RWPE1 (cell line): ENCODE data around the gene ADGRL3.

Source experiments
- CTCF ChIA-PET: fragments of 350-600 bp; sonication (Branson Sonifier 250); formaldehyde crosslinking; extraction: SDS; loops from one replicate; lab custom pipeline; 2021; lab: Yijun Ruan, JAX
- POLR2A ChIA-PET: fragments of 400-600 bp; formaldehyde crosslinking; extraction: SDS; loops from one replicate; lab custom pipeline; 2020; ENCODE audit warnings: antibody characterized with exemption; ENCODE audit not compliant: low non-redundant PET; lab: Yijun Ruan, JAX
- DNase-seq: peaks from one replicate; pipeline ENCODE4 v3.0.0; 2012; ENCODE audit warnings: low spot score
- H3K27ac ChIP-seq: fragments of 450-650 bp; 2 replicates; pipeline ENCODE4 v1.5.1; 2017
- TF ChIP-seq, protein P1 (sequence below): fragments of 450-650 bp; conservative IDR thresholded peaks from 2 replicates; pipeline ENCODE4 v1.5.1; 2017; ENCODE audit warnings: low read depth, mild to moderate bottlenecking

ADGRL3 gene

DNA sequence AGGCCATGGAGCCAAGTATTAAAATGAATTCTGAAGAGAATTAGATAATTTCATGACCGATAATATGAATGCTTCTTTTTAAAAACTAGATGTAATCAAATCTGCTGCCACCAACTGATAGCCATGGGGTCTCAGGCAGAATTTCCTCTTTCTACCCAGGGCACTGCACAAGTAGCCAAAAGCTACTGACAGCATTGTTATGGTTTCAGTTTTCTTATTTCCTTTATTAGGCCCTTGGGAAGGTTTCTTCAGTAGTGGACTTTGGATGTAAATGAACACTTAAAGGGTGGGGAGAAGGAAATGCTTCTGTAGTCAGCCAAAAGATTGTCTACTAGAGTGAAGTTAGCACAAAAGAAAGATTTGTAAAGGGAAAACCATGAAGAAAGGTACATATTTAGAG lies 686.0 kb downstream of the ADGRL3 start:
- TF ChIP-seq, protein P1, sequence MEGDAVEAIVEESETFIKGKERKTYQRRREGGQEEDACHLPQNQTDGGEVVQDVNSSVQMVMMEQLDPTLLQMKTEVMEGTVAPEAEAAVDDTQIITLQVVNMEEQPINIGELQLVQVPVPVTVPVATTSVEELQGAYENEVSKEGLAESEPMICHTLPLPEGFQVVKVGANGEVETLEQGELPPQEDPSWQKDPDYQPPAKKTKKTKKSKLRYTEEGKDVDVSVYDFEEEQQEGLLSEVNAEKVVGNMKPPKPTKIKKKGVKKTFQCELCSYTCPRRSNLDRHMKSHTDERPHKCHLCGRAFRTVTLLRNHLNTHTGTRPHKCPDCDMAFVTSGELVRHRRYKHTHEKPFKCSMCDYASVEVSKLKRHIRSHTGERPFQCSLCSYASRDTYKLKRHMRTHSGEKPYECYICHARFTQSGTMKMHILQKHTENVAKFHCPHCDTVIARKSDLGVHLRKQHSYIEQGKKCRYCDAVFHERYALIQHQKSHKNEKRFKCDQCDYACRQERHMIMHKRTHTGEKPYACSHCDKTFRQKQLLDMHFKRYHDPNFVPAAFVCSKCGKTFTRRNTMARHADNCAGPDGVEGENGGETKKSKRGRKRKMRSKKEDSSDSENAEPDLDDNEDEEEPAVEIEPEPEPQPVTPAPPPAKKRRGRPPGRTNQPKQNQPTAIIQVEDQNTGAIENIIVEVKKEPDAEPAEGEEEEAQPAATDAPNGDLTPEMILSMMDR = no peak
- DNase-seq = no peak
- no peak overlapping the region for H3K27ac ChIP-seq
- ChIA-PET POLR2A (no interaction called here), CTCF (interaction anchor here (0.7 kb wide), 1 partner anchor 659 kb away, joined by 3 read pairs; no protein-coding TSS in a partner anchor)

DNA sequence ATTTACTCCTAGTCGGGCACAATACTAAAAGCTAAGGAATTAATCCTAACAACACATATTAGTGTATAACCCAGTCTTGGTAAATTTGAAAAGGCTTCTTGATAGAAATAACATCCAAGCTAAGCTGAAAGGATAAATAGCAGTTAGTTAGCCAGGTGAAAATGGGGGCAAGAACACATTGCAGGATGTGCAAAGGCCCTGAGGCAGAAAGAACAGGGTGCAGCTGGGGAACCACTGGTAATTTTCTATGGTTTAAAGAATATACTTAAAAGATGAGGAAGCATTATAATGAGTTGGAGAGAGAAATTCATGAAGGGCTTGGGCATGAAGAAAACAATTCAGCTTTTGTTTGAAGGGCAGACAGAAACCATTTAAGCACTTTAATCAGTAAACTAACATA lies 689.0 kb downstream of the ADGRL3 start:
- ChIA-PET CTCF (interaction anchor here (0.7 kb wide), 1 partner anchor 34 kb away, joined by 3 read pairs; no protein-coding TSS in a partner anchor), POLR2A (no interaction called here)
- H3K27ac ChIP-seq = no peak overlapping the region
- no peak for DNase-seq
- TF ChIP-seq, protein P1 = no peak

DNA sequence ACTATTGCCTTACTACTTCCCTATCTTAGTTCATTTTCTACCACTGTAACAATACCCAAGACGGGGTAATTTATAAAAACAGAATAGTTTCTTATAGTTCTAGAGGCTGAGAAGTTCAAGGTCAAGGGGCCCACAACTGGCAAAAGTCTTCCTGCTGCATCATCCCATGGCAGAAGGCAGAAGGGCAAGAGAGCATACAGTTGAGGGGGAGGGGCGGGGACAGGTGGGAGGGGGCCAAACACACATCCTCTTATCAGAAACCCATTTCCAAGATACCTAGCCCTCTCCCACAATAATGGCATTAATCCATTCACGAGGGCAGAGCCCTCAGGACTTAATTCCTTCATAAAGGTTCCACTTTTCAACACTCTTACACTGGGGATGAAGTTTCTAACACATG lies 690.2 kb downstream of the ADGRL3 start:
- no peak overlapping the region for H3K27ac ChIP-seq
- DNase-seq = no peak
- TF ChIP-seq, protein P1 = no peak
- ChIA-PET POLR2A (no interaction called here), CTCF (no interaction called here)

DNA sequence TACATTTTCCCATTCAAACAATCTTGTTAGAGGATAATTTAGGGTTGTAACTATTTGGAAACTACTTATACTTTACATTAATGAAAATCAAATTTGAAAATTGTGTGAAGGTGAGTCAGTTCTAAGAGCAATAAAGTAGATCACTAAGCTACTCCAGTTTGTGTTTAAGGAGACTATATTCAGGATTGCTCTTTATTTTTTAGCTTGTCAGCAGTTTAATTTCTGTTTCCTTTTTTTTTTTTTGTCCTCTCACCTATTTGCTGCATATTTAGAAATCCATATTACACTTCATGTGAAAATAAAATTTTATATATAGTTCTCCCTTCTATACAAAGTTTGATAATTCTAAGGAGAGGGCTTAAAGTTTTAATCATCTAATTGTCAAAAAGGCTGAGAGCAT lies 691.8 kb downstream of the ADGRL3 start:
- ChIA-PET CTCF (no interaction called here), POLR2A (no interaction called here)
- no peak overlapping the region for H3K27ac ChIP-seq
- DNase-seq = no peak
- TF ChIP-seq, protein P1 = no peak

DNA sequence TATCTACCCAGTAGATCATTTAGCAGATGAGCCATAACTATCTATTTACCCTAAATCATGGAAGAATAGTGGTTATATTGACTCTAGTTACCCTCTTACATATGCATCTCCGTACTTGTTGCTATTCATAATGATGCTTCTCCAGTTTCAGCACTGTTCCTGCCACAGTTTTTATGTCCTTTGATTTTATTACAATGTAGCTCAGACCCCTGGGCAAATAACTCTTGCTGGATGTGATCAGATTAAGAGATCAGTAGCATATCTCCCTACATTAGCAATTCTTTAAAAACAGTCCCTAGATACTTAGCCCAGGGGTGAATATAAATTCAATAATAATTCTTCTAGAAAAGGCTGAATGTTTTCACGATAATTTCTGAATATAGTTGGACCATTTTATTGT lies 696.5 kb downstream of the ADGRL3 start:
- no peak overlapping the region for H3K27ac ChIP-seq
- no peak for DNase-seq
- POLR2A ChIA-PET = no interaction called here
- CTCF ChIA-PET = interaction anchor here (0.6 kb wide), 1 partner anchor 93 kb away, joined by 3 read pairs; no protein-coding TSS in a partner anchor
- TF ChIP-seq, protein P1 = no peak

DNA sequence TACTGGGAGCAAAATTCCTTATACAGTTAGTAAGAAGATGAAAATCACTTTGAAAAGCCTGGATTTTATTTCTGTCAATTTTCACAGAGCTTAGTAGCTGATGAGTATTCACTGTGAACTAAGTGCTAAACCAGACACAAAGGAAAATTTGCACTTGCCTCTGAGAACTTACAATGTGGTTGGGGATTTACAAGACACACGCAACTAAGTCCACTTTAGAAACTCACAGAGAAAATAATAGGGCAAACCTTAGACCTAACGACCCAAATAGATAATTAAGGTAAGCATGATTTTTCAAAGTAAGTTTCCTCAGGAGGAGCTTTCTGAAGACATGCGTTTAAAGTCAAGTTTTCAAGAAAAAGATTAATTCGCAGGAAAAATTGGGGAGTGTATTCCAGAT lies 708.9 kb downstream of the ADGRL3 start:
- H3K27ac ChIP-seq = no peak overlapping the region
- no peak for DNase-seq
- ChIA-PET CTCF (no interaction called here), POLR2A (interaction anchor here (0.6 kb wide), 1 partner anchor 708 kb away, joined by 3 read pairs; no protein-coding TSS in a partner anchor)
- TF ChIP-seq, protein P1 = no peak
